ENCODE data around the gene P2RY1.
"Not testable (repeated sequence)": the region's sequence is repeated elsewhere in the genome, so short reads cannot be mapped to it uniquely, and the experiment has no call there.

The P2RY1 gene

GRCh38 chr3:152841131-152841530, 6.2 kb downstream of the P2RY1 start:
- no peak for DNase-seq

GRCh38 chr3:152842413-152842812, 7.5 kb downstream of the P2RY1 start:
- no peak for DNase-seq

GRCh38 chr3:152843955-152844354, 9.0 kb downstream of the P2RY1 start:
- DNase-seq: no peak

- not testable (repeated sequence) for DNase-seq
Measured at GRCh38 chr3:152846572-152847202, 11.8 kb downstream of the P2RY1 start.

GRCh38 chr3:152847599-152847998, 12.7 kb downstream of the P2RY1 start:
- DNase-seq: not testable (repeated sequence)

- no peak for DNase-seq
Measured at GRCh38 chr3:152849996-152850578, 15.2 kb downstream of the P2RY1 start.

- DNase-seq: no peak
Measured at GRCh38 chr3:152853196-152853595, 18.3 kb downstream of the P2RY1 start.

- no peak for DNase-seq
Measured at GRCh38 chr3:152857082-152857481, 22.2 kb downstream of the P2RY1 start.

GRCh38 chr3:152858170-152858800, 23.4 kb downstream of the P2RY1 start:
- no peak for DNase-seq

- no peak for DNase-seq
Measured at GRCh38 chr3:152860736-152861135, 25.8 kb downstream of the P2RY1 start.

GRCh38 chr3:152865668-152866245, 30.8 kb downstream of the P2RY1 start:
- DNase-seq: no peak

- peak; percentile 11 for DNase-seq
Measured at GRCh38 chr3:152870027-152870426, 35.1 kb downstream of the P2RY1 start.

- DNase-seq: not testable (repeated sequence)
Measured at GRCh38 chr3:152873314-152873713, 38.4 kb downstream of the P2RY1 start.

GRCh38 chr3:152874896-152875749, 40.2 kb downstream of the P2RY1 start:
- DNase-seq: no peak

GRCh38 chr3:152879130-152879789, 44.3 kb downstream of the P2RY1 start:
- DNase-seq: no peak

GRCh38 chr3:152879790-152880174, 44.9 kb downstream of the P2RY1 start:
- no peak for DNase-seq

- DNase-seq: no peak
Measured at GRCh38 chr3:152885076-152885475, 50.1 kb downstream of the P2RY1 start.
